Mucosa of descending colon (tissue), 3 donors: ENCODE results near the gene ATP8A2. TPM values are rescaled to one million over a fixed set of nuclear protein-coding genes. Genes with fewer than 3 reads are reported as not detected.

Source experiments
- ATAC-seq: fragments of 200-7000 bp; cut with Tn5 transposase; one replicate; pipeline ENCODE4 v1.9.1; 2020; ENCODE audit warnings: mild to moderate bottlenecking, moderate library complexity
- DNase-seq, 3 donors: peaks; one replicate each; pipeline ENCODE4 v3.0.0-alpha.2; 2020
- H3K36me3 ChIP-seq: fragments of 200-600 bp; one replicate; pipeline ENCODE4 v1.8.0; 2021; ENCODE audit warnings: low read depth, mild to moderate bottlenecking
- H3K4me1 ChIP-seq: fragments of 200-600 bp; one replicate; pipeline ENCODE4 v1.8.0; 2021; ENCODE audit warnings: low read depth, mild to moderate bottlenecking
- H3K4me3 ChIP-seq: fragments of 200-600 bp; one replicate; pipeline ENCODE4 v1.8.0; 2021; ENCODE audit warnings: mild to moderate bottlenecking
- H3K9me3 ChIP-seq: fragments of 200-600 bp; one replicate; pipeline ENCODE4 v1.8.0; 2021; ENCODE audit warnings: mild to moderate bottlenecking
- CTCF ChIP-seq: fragments of 200-600 bp; IDR thresholded peaks from one replicate; pipeline ENCODE4 v1.8.0; 2022; ENCODE audit warnings: antibody characterized with exemption, mild to moderate bottlenecking
- intact Hi-C, 2 donors: fragments of 100-400 bp; cut with DNase I in 1 of 2; cut with micrococcal nuclease in 1 of 2; formaldehyde crosslinking; loops; one replicate each; pipeline versions ENCODE4 v1.11.0 to v1.11.1; 2022; cut with DNase I, micrococcal nuclease
- total RNA-seq, 3 donors: library from RNA; stranded (reverse); fragmentation: NEBNext Ultra II Directional in 2 of 3; extraction: Animal tissue kit (Norgen Biotek cat#: 25700) in 2 of 3; gene quantifications; one replicate each; pipeline versions ENCODE4 v1.2.1 to v1.2.4, GENCODE V29; 2021 to 2023
- donor health status: DM: no; HTN: no; CAD: no; lungs with moderate emphysema.
- donor health status: DM: no; HTN: no; CAD: no.
- donor health status: DM: no; HTN: yes; CAD: no.

Gene ATP8A2
- total RNA-seq, 3 donors from 2014 or later: 0.22 to 3.6 (median 0.41) TPM

GRCh38 chr13:25409938-25410337, 38.2 kb downstream of the ATP8A2 start:
- DNase-seq: no peak
- ATAC-seq: no peak
- Histone ChIP-seq H3K4me3 (no peak overlapping the region), H3K36me3 (no peaks in the 10 kb centered on the region), H3K9me3 (no peaks in the 10 kb centered on the region), H3K4me1 (no peaks in the 10 kb centered on the region)
- intact Hi-C loops: no loop called here
- TF ChIP-seq CTCF: no peak

- DNase-seq (no peak), ATAC-seq (no peak)
- TF ChIP-seq CTCF: no peak
- intact Hi-C loops: no loop called here
- H3K36me3 ChIP-seq: no peaks in the 10 kb centered on the region
- H3K9me3 ChIP-seq: no peaks in the 10 kb centered on the region
- H3K4me1 ChIP-seq: no peaks in the 10 kb centered on the region
- H3K4me3 ChIP-seq: no peak overlapping the region
Measured at GRCh38 chr13:25415241-25415640, 43.5 kb downstream of the ATP8A2 start.

- ATAC-seq: no peak
Measured at GRCh38 chr13:25417535-25417934, 45.8 kb downstream of the ATP8A2 start.

GRCh38 chr13:25420161-25420560, 48.4 kb downstream of the ATP8A2 start:
- DNase-seq (no peak), ATAC-seq (no peak)
- intact Hi-C loops: no loop called here
- no peak for TF ChIP-seq CTCF
- no peak overlapping the region for H3K4me3 ChIP-seq
- no peaks in the 10 kb centered on the region for H3K4me1 ChIP-seq
- H3K36me3 ChIP-seq: no peaks in the 10 kb centered on the region
- H3K9me3 ChIP-seq: no peaks in the 10 kb centered on the region

More at GRCh38 chr13:25417535-25417934, 45.8 kb downstream of the ATP8A2 start:
- Histone ChIP-seq H3K36me3 (no peaks in the 10 kb centered on the region), H3K4me3 (no peak overlapping the region), H3K9me3 (no peaks in the 10 kb centered on the region), H3K4me1 (no peaks in the 10 kb centered on the region)
- intact Hi-C loops: no loop called here
- no peak for TF ChIP-seq CTCF
- DNase-seq: no peak

- H3K36me3 ChIP-seq: no peaks in the 10 kb centered on the region
- no peak for TF ChIP-seq CTCF
- intact Hi-C loops: no loop called here
- ATAC-seq (no peak), DNase-seq (no peak)
- H3K4me3 ChIP-seq: no peak overlapping the region
- no peaks in the 10 kb centered on the region for H3K9me3 ChIP-seq
- no peaks in the 10 kb centered on the region for H3K4me1 ChIP-seq
Measured at GRCh38 chr13:25421612-25422011, 49.8 kb downstream of the ATP8A2 start.

GRCh38 chr13:25422153-25422552, 50.4 kb downstream of the ATP8A2 start:
- no peak for TF ChIP-seq CTCF
- no peaks in the 10 kb centered on the region for H3K9me3 ChIP-seq
- H3K4me1 ChIP-seq: no peaks in the 10 kb centered on the region
- DNase-seq (no peak), ATAC-seq (no peak)
- intact Hi-C loops: no loop called here
- no peak overlapping the region for H3K4me3 ChIP-seq
- no peaks in the 10 kb centered on the region for H3K36me3 ChIP-seq
